HG02981 (cell line): ENCODE results near the gene RNF10.
A peak's percentile ranks its signal among the peaks of the same experiment; 100 is the strongest.
"Not testable (repeated sequence)": the region's sequence is repeated elsewhere in the genome, so short reads cannot be mapped to it uniquely, and the experiment has no call there.

Source experiments
- ATAC-seq: cut with Tn5 transposase; IDR thresholded peaks from one replicate; pipeline ENCODE4 v1.9.1; 2021; ENCODE audit warnings: mild to moderate bottlenecking, moderate library complexity; ENCODE audit not compliant: unreplicated experiment

RNF10 gene

GRCh38 chr12:120534203-120534702 is at the start of gene RNF10:
Gene RNF10 (plus strand): TSS chr12:120534356. CDS start chr12:120534812, 456 bp downstream.
- ATAC-seq: peak; percentile 68

GRCh38 chr12:120485961-120486881 is 47.9 kb upstream of the RNF10 start:
- ATAC-seq: no peak

- not testable (repeated sequence) for ATAC-seq
Measured at GRCh38 chr12:120487552-120487951, 46.6 kb upstream of the RNF10 start.

GRCh38 chr12:120488057-120488640 is 46.0 kb upstream of the RNF10 start:
- ATAC-seq: no peak

GRCh38 chr12:120489018-120489417 is 45.1 kb upstream of the RNF10 start:
- no peak for ATAC-seq

DNA sequence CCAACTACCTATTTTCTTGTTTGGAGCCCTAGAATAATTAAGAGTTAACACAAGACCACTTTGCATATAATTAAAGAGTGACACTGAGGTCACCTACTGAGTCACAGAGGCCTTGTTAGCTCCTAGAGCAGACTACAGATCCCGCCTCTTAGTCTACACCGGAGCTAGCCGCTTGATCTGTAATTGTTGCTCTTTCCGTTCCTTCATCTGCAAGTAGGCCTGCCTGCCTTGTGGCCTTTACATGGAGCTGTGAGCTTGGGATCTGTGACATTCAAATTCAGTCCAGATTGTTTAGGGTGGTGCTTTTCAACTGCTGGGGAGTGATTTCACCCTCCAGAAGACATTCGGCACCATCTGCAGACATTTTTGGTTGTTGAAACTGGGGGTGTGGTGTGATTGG is 43.8 kb upstream of the RNF10 start:
- no peak for ATAC-seq

GRCh38 chr12:120490833-120491512 is 43.2 kb upstream of the RNF10 start:
- ATAC-seq: no peak

DNA sequence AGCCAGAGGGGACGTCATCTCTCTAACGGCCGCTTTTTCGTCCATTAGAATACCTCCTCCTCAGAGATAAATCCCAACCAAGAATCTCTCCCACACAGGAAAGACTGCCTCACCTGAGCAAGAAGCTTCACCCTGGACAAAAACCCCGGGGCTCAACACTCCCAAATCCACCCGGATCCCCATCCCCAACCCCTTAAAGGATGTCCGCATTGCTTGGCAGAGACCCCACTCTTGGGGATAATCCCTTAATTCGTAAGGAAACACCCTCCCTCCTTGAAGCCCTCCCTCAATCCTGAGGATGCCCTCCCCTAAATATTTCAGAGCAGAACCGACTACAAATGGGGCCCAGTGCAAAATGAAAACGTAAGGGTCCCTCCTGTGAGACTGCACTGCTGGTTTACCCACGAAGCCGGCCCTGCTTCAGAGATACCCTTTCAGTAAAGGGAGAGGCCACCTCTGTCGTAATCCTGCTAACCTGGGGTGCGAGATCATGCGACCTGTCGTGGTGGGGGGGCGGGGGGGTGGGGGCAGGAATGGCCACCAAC is 38.9 kb upstream of the RNF10 start:
- ATAC-seq: no peak

- ATAC-seq: peak; percentile 91
Measured at GRCh38 chr12:120495731-120496412, 38.3 kb upstream of the RNF10 start, which contains the start of gene DYNLL1. Gene DYNLL1 (plus strand): TSS chr12:120496113. CDS start chr12:120496422, 309 bp downstream.

- peak; percentile 14 for ATAC-seq
Measured at GRCh38 chr12:120496413-120497340, 37.5 kb upstream of the RNF10 start.

DNA sequence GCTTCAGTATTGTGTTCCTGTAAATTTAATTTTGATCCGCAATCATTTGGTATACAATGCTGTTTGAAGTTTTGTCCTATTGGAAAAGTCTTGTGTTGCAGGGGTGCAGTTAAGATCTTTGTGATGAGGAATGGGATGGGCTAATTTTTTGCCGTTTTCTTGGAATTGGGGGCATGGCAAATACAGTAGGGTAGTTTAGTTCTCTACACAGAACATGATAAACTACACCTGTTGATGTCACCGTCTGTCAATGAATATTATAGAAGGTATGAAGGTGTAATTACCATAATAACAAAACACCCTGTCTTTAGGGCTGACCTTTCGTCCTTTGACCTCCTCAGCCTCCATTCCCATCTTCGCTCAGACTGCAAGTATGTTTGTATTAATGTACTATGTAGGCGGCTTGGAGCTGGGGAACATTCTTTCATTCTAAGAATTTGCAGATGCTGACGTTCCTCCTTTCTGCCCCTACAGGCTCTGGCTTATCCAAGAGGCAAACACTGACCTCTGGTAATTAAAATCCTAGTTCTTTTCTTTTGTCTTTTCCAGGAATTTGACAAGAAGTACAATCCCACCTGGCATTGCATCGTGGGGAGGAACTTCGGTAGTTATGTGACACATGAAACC is 36.5 kb upstream of the RNF10 start:
- ATAC-seq: no peak

DNA sequence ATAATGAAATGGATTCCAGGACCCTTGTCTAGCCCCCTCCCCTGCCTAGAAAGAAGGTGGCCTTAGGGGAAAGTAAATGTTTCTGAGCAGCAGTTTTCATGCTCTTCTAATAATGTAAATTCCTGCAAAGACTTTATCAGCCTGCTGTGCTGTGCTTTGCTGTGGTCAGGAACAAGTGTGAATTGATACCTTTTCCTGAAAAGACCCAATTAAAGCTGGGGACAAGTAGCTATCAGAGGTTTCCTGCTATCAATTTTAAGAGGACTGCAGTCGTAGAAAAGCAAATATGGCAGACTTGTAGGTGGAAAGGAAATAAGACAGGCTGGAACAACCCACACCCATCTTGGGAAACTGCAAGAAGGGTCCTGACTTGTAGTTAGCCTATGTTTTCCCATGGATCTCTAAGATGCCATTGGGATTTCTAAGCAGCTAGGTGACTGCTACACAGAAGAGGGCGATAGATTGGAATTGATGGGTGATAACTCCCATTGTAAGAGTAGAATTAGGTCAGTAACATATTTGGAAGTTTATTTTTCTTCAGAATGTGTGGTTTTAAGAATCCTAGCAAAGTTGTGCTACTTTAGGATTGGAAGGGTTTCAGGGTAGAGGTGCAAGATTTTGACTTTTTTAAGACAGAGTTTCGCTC is 35.2 kb upstream of the RNF10 start:
- ATAC-seq: no peak

GRCh38 chr12:120500581-120500980 is 33.6 kb upstream of the RNF10 start:
- no peak for ATAC-seq

GRCh38 chr12:120504587-120504986 is 29.6 kb upstream of the RNF10 start:
- ATAC-seq: no peak

GRCh38 chr12:120508537-120508936 is 25.6 kb upstream of the RNF10 start:
- no peak for ATAC-seq

DNA sequence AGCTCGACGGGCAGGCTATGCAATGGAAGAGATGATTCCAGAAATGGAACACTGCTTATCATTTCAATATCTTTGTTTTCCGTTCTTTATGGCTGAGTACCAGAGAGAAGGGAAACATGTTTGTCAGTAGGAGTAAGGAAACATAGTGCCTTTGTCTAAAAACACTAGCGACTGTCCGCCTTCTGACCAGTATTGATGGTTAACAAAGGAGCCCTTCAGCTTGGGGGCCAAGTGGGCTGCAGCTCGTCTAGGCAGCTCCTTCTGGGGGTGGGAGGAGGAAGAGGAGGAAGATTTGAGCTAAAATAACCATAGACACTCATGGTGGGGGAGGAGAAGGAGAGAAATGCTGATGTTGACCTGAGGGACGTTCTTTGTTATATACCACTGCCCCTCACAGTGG is 20.2 kb upstream of the RNF10 start:
- no peak for ATAC-seq

GRCh38 chr12:120515496-120515895 is 18.7 kb upstream of the RNF10 start:
- ATAC-seq: no peak

DNA sequence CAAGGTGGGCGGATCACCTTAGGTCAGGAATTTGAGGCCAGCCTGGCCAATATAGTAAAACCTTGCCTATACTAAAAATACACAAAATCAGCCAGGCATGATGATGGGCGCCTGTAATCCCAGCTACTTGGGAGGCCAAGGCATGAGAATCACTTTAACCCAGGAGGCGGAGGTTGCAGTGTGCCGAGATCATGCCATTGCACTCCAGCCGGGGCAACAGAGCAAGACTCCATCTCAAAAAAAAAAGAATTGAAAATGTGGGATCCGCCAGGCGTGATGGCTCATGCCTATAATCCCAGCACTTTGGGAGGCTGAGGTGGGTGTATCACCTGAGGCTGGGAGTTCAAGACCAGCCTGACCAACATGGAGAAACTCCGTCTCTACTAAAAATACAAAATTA is 14.8 kb upstream of the RNF10 start:
- not testable (repeated sequence) for ATAC-seq
